Vagina (tissue), 2 donors: ENCODE measurements around the gene MICAL3. TPM values are rescaled to one million over a fixed set of nuclear protein-coding genes. Genes with fewer than 3 reads are reported as not detected.
"Not testable (repeated sequence)": the region's sequence is repeated elsewhere in the genome, so short reads cannot be mapped to it uniquely, and the experiment has no call there.

Source experiments
- DNase-seq, 2 donors: peaks; one replicate each; pipeline ENCODE4 v3.0.0-alpha.2; 2017; ENCODE audit errors: extremely low spot score in 2 of 2
- H3K27ac ChIP-seq: fragments of 200-600 bp; sonication (generic); one replicate; pipeline ENCODE4 v1.5.1; 2019
- H3K27me3 ChIP-seq: fragments of 200-600 bp; sonication (generic); one replicate; pipeline ENCODE4 v1.5.1; 2019
- H3K36me3 ChIP-seq, 2 donors: fragments of 200-600 bp; sonication (generic); one replicate each; pipeline ENCODE4 v1.5.1; 2017 to 2019
- H3K4me1 ChIP-seq: fragments of 200-600 bp; sonication (generic); one replicate; pipeline ENCODE4 v1.5.1; 2019
- H3K4me3 ChIP-seq, 2 donors: fragments of 200-600 bp; sonication (generic); 1 replicate in 1 of 2; 2 replicates in 1 of 2; pipeline ENCODE4 v1.5.1; 2016 to 2019
- H3K9me3 ChIP-seq: fragments of 200-600 bp; sonication (generic); one replicate; pipeline ENCODE4 v1.5.1; 2019
- POLR2A ChIP-seq, 2 donors: fragments of 450-650 bp; IDR thresholded peaks; one replicate each; pipeline ENCODE4 v1.6.1; 2017; ENCODE audit warnings: antibody characterized with exemption in 2 of 2, mild to moderate bottlenecking in 2 of 2, moderate library complexity in 2 of 2
- POLR2AphosphoS5 ChIP-seq, 2 donors: sonication (generic); formaldehyde crosslinking; IDR thresholded peaks; one replicate each; pipeline ENCODE4 v1.9.0; 2017; ENCODE audit warnings: antibody characterized with exemption in 2 of 2, mild to moderate bottlenecking in 2 of 2, low read depth in 1 of 2; ENCODE audit not compliant: insufficient read depth in 1 of 2
- intact Hi-C: fragments of 100-400 bp; cut with DNase I; formaldehyde crosslinking; loops from one replicate; pipeline ENCODE4 v1.15.1; 2023
- total RNA-seq: library from RNA; depleted of rRNA; stranded (reverse); fragments of >200 nt; gene quantifications from one replicate; pipeline ENCODE4 v1.2.3, GENCODE V29; 2016
- TF ChIP-seq, protein P1 (sequence below), 3 experiments: fragments of 450-650 bp in 2 of 3; fragments of 200-600 bp in 1 of 3; sonication (generic) in 1 of 3; IDR thresholded peaks; one replicate each; pipeline ENCODE4 v1.5.1; 2017 to 2019; ENCODE audit warnings: antibody characterized with exemption in 3 of 3, mild to moderate bottlenecking in 2 of 3, moderate library complexity in 2 of 3

MICAL3 gene
- total RNA-seq, 1 donor from 2014 or later: 35.1 TPM

- intact Hi-C loops: no loop called here
- H3K36me3 ChIP-seq: no peaks in the 10 kb centered on the region
- no peak overlapping the region for H3K4me3 ChIP-seq
- TF ChIP-seq, protein P1, sequence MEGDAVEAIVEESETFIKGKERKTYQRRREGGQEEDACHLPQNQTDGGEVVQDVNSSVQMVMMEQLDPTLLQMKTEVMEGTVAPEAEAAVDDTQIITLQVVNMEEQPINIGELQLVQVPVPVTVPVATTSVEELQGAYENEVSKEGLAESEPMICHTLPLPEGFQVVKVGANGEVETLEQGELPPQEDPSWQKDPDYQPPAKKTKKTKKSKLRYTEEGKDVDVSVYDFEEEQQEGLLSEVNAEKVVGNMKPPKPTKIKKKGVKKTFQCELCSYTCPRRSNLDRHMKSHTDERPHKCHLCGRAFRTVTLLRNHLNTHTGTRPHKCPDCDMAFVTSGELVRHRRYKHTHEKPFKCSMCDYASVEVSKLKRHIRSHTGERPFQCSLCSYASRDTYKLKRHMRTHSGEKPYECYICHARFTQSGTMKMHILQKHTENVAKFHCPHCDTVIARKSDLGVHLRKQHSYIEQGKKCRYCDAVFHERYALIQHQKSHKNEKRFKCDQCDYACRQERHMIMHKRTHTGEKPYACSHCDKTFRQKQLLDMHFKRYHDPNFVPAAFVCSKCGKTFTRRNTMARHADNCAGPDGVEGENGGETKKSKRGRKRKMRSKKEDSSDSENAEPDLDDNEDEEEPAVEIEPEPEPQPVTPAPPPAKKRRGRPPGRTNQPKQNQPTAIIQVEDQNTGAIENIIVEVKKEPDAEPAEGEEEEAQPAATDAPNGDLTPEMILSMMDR (IDR thresholded peaks at IDR 0.05): no peak
- TF ChIP-seq POLR2A (IDR thresholded peaks at IDR 0.05) (no peak), POLR2AphosphoS5 (IDR thresholded peaks at IDR 0.05; ENCODE audit: insufficient read depth in 1 of 2, low read depth in 1 of 2) (no peak)
- no peaks in the 10 kb centered on the region for H3K9me3 ChIP-seq
- H3K27ac ChIP-seq: no peak overlapping the region
- DNase-seq: no peak
- no peaks in the 10 kb centered on the region for H3K27me3 ChIP-seq
- peaks cover 19% of the 10 kb centered on the region for H3K4me1 ChIP-seq
These were observed 38.8 kb downstream of the MICAL3 start for GRCh38 chr22:17985606-17986005.

DNA sequence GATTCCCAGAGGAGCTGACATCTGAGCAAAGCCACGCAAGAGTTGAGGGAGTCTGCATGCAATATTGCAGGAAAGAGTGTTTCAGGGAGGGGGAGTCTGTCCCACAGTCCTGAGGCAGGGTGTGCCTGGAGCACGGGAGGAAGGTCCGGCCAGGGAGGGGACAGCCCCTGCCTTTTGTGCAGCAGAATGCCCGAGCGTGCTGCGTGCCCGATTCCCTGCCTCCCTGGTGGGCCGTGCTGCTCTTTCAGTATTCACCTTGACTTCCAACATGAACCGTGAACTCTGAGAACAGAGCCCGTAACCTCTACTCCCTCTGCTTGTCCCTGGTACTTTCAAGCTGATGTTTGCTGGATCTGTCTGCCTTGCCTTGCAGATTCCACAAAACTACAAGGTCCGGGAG lies 39.3 kb downstream of the MICAL3 start:
- H3K4me3 ChIP-seq, H3K9me3 ChIP-seq, DNase-seq, H3K36me3 ChIP-seq, intact Hi-C loops, H3K27ac ChIP-seq, H3K27me3 ChIP-seq: not testable (repeated sequence)
- peaks cover 22% of the 10 kb centered on the region for H3K4me1 ChIP-seq

DNA sequence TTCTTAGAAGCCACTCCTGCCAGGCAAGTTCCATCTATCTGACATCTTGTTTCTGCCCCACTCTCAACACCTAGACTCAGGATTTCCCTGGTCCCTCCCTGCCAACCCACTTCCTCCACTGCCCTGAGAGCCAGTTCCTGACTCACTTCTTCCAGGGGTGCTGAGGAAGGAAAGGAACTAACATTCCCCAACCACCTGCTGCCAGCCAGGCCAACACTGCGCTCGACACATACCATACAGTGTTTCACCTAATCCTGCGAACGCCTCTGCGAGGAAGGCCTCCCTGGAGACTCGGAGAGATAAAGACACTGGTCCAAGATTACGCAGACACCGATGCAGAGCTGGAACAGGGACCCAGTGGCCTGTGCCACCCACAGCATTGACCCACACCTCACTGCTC lies 40.2 kb downstream of the MICAL3 start:
- peaks cover 27% of the 10 kb centered on the region for H3K4me1 ChIP-seq
- intact Hi-C loops: no loop called here

DNA sequence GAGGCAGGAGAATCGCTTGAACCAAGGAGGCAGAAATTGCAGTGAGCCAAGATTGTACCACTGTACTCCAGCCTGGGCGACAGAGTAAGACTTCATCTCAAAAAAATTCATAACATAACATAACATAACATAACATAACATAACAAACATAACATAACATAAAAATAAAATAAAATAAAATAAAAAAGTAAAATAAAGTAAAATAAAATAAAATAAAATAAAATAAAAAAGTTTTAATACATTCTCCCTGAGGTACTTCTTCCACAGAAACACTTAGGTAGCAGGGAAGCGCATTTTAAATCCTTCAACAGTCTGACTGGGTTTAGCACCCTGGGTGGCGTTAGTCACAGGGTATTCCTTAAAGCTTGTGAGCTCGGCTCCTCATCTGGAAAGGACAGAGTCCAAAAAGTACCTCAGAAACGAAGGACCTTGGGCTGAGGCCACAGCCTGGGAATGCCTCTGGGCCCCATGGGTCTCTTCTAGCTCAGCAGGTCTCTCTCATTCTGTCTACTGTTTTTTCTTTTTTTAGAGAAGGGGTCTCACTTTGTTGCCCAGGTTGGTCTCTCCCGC lies 41.7 kb downstream of the MICAL3 start:
- H3K4me1 ChIP-seq: peaks cover 27% of the 10 kb centered on the region
- no peaks in the 10 kb centered on the region for H3K36me3 ChIP-seq
- H3K27ac ChIP-seq: no peak overlapping the region
- DNase-seq: no peak
- H3K9me3 ChIP-seq: no peaks in the 10 kb centered on the region
- no peak for TF ChIP-seq POLR2AphosphoS5 (IDR thresholded peaks at IDR 0.05; ENCODE audit: insufficient read depth in 1 of 2, low read depth in 1 of 2)
- TF ChIP-seq, protein P1 (IDR thresholded peaks at IDR 0.05): no peak
- no peak for TF ChIP-seq POLR2A (IDR thresholded peaks at IDR 0.05)
- H3K27me3 ChIP-seq: no peaks in the 10 kb centered on the region
- H3K4me3 ChIP-seq: no peak overlapping the region
- intact Hi-C loops: no loop called here

More for the DNA sequence above, 40.2 kb downstream of the MICAL3 start:
- no peaks in the 10 kb centered on the region for H3K9me3 ChIP-seq
- H3K4me3 ChIP-seq: no peak overlapping the region
- TF ChIP-seq POLR2A (IDR thresholded peaks at IDR 0.05): no peak
- TF ChIP-seq, protein P1 (IDR thresholded peaks at IDR 0.05): no peak
- no peak for TF ChIP-seq POLR2AphosphoS5 (IDR thresholded peaks at IDR 0.05; ENCODE audit: insufficient read depth in 1 of 2, low read depth in 1 of 2)
- H3K36me3 ChIP-seq: no peaks in the 10 kb centered on the region
- no peak overlapping the region for H3K27ac ChIP-seq
- no peak for DNase-seq
- H3K27me3 ChIP-seq: no peaks in the 10 kb centered on the region

GRCh38 chr22:17981497-17981896 lies 42.9 kb downstream of the MICAL3 start:
- no peak for DNase-seq
- H3K4me1 ChIP-seq: peaks cover 27% of the 10 kb centered on the region
- no peaks in the 10 kb centered on the region for H3K36me3 ChIP-seq
- no peaks in the 10 kb centered on the region for H3K9me3 ChIP-seq
- TF ChIP-seq POLR2AphosphoS5 (IDR thresholded peaks at IDR 0.05; ENCODE audit: insufficient read depth in 1 of 2, low read depth in 1 of 2): no peak
- TF ChIP-seq, protein P1 (IDR thresholded peaks at IDR 0.05): no peak
- H3K27me3 ChIP-seq: no peaks in the 10 kb centered on the region
- H3K27ac ChIP-seq: no peak overlapping the region
- H3K4me3 ChIP-seq: no peak overlapping the region
- intact Hi-C loops: no loop called here
